GM19395 (cell line): Measurements from ENCODE around the gene NRDE2.

ENCODE experiments used
- ATAC-seq: cut with Tn5 transposase; IDR thresholded peaks from one replicate; pipeline ENCODE4 v1.9.1; 2021; ENCODE audit warnings: mild to moderate bottlenecking, moderate library complexity; ENCODE audit not compliant: unreplicated experiment

Gene NRDE2

DNA sequence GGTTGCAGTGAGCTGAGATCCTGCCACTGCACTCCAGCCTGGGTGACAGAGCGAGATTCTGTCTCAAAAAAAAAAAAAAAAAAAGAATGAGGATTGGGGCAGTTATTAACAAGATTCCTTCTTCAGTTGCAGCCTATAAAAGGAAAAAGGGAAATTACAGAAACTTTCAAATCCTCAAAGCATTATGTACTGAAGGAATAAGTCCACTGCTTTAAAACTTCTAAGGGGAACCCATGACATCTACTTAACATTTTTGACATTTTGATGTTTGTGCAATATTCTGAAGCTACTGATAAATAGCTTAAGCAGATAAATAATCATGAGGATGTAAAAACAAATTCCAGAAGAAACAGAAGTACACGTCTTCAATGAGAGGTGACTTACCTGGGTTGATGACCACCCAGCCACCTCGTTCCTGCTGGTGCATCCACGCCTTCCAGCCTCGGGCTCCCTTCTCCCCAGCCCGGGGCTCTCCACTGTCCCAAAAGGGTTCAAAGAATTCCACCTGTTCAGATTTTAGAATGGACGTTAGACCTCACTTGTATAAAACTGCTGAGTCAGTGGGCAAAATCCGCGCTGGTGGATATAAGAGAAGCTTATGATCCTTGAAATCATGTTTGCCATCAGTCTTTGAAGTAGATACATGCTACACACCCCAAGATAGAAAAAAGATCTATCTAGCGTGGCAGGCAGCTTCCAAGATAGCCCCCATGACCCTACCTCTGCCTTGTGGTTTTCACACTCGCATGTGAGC is 33.7 kb downstream of the NRDE2 start:
- no peak for ATAC-seq

DNA sequence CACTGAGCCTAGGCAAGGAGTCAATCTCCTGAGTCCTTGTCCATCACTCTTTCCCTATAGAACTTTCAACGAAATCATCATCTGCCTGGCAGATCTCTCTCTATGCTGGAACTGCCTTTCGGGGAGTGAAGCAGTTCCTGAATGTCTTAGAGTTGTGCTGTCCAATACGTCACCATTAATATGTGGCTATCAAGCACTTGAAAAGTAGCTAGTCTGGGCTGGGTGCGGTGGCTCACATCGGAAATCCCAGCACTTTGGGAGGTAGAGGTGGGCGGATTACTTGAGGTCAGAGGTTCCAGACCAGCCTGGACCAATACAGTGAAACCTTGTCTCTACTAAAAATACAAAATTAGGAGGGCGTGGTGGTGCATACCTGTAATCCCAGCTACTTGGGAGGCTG is 35.1 kb downstream of the NRDE2 start:
- ATAC-seq = no peak

DNA sequence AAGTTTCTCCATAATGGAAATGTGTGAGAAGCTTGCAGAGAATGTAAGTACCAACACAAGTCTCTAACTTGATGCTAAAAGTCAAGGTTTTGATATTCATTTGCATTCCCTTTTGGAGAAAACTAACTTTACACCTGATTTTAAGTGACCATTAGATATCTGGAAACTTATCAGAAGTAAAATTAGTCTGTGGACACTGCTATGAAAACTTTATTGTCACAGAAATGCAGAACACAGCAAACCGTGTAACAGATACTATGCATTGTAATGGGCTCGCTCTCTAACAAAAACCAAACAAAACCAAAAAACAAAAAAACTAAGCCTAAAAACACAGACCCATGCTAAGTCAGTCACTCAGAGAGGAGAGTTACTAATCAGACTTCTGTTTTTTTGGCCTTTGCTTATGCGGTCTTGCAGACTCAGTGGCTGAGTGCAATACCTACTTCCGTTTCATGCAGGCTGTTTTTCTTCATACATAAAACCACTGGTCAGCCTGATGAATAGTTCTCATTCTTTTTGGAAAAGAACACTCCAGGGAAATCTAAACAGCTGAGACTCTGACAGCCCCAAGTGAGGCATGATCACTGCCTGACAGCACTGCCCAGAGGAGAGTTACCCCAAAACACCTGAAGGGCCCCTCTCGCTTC is 35.7 kb downstream of the NRDE2 start:
- ATAC-seq = no peak

DNA sequence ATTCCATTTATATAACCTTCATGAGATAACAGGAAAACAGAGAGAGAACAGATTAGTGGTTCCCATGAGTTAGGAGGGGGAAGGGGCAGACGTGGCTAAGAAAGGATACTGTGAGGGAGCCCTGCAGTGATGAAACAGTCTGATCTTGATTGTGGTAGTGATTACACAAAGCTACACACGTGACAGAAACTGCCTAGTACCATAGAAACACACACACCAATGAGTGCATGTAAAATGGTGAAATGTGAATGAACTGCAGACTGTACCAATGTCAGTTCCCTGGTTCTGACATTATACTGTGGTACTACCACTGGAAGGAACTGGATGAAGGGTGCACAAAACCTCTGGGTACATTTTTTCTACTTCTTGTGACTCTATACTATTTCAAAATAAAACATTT is 36.9 kb downstream of the NRDE2 start:
- no peak for ATAC-seq

DNA sequence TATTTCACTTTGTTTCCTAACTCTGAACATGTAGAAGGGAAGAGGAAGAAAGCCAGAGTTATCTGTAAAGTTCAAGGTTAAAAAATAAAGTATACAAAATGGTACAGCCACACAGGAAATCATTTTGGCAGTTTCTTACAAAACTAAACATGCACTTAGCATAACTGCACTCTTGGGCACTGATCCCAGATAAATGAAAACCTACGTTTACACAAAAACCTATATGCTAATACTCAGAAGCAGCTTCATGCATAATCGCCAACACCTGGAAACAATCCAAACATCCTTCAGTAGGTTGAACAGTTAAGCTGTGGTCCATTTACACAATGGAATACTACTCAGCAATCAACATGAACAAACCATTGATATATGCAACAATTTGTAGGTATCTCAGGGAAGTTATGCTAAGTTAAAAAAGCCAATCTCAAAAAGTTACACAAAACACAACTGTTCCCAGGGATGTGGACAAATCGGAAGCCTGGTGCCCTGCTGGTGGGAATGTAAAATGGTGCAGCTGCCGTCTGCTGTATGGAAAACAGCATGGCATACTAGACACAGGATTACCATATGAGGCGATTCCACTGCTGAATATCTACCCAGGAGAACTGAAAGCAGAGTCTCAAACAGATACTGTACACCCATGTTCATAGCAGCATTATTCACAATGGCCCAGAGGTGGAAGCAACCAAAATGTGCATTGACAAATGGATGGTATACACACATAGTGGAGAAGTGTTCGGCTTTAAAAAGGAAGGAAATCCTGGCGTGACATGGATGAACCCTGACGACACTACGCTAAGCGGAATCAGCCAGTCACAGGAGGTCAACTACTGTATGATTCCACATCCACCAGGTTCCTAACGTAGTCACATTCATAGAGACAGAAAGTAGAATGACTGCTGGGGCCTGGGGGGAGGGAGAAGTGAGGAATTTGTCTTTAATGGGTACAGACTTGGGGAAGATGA is 37.7 kb downstream of the NRDE2 start:
- no peak for ATAC-seq

DNA sequence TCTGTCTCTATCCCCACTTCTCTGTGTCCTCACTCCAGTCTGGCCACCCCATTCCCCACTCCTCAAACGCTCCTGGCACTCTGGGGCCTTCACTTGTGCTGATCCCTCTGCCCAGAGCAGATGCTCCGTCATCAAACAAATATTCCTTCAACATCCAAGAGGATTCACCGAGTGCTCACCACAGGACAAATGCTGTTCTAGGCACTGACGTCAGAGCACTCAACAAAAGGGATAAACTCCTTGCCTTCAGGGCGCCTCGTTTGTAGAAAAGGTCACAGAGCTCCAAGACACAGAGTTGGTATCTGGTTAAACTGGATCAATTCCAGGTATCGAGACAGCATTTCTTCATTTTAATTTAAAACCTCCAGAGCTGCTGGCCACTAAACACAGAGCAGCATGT is 40.0 kb downstream of the NRDE2 start:
- ATAC-seq = no peak

DNA sequence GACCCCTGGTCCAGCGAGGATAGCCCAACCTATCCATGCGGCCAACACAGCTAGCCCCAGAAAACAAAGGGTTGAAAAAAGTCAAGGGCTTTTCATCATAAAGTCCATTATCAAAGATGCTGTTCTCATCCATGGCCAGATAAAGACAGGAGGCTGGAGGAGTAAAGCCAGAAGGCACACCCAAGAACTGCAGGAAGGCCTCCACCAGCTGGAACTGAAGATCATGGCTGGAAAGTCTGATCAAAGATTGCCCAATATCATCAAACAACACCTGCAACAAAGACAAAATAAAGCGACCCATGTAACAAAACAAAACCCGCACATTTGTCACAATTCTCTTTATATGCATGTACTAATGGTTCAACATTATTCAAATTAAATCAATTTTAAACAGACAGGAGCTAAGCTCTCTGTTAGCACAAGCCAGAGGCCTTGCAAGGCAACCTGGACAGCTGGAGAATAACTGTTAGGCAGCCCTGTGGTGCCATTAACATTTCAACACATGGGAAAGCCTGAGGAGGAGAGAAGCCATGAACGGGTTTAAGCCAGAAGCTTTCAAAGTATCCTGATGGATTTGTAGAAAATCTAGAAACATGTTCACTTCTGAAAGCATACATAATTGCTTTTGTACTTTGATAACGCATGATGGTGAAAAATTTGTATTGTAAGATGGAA is 41.3 kb downstream of the NRDE2 start:
- no peak for ATAC-seq

DNA sequence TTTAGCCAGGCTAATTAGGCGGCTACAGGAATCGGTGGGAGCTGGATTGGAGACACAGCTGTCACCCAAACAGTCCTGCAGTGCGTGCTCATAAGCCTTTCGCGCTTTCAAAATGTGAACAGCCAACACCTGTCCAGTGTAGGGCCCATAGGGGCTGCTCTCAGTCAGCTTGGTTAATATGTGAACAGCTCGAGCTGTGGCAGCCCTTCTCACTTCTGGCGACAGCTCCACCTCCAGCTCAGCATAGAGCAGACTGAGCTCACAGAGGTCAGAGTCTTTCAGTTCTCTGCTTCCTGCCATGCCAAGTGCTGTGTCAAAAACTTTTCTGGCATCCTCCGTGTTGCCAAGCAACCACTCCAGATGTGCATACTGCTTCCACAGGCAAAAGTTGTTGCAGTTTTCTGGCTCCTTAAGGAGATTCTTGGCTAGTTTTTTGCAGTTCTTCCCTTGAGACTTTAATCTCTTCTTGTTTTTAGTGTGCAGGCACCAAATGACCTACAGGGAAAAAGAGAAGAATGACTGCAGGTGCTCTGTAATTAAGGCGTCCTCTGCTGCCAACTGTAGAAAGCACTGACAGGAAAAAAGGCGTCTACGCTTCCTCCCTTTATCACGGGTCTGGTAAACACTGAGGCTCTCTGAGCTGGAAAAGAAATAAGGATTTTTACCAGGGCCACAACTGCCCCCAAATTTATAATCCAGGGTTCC is 42.9 kb downstream of the NRDE2 start:
- peak; percentile 99 for ATAC-seq

DNA sequence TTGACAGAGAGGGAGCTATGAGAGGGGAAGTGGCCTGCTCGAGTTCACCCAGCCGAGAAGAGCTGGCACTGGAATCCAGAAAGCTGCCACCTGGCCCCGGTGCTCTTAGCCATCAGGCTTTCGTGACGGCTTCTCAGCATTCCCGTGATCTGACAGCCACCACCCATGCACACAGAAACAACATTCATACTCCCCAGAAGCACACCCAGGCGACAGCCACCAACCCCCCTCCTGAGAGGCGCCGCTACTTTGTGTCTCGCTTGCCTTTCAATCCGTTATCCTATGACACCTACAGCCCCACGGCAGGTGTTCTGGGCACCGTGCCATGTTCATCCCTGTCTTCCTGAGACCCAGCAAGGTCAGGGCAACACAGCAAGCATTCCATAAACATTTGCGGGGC is 44.0 kb downstream of the NRDE2 start:
- no peak for ATAC-seq

DNA sequence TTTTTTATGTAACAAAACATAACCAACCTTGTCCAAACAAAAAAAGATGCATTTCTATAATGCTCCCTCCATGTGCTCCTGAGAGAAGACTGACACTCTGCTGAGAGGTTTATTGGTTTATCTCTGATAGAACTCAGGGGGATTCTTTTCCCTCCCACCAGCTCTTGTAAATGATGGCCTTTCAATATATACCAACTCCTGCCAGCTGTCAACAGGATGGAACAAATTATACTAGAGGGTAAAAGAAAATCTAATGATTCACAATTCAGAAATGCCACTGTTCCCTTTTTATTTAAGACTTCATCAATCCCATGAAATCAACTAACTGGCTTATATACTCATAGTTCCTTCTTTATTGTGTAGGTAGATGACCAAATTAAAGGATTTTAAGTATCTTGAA is 50.0 kb downstream of the NRDE2 start:
- no peak for ATAC-seq

DNA sequence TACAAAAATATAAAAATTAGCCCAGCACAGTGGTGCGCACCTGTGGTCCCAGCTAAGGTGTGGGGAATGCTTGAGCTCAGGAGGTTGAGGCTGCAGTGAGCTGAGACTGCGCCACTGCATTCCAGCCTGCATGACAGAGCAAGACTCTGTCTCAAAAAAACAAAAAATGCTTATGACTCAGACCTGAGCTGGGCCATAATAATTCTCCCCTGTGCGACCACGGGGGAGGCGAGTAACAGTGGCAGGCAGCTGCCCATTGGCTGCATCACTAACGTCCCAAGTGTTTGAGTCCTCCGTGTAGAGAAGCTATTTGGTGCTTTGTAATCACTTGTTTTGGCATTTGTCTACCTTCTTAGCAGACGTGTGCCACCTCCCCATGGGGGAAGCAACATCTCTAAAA is 50.5 kb downstream of the NRDE2 start:
- no peak for ATAC-seq

DNA sequence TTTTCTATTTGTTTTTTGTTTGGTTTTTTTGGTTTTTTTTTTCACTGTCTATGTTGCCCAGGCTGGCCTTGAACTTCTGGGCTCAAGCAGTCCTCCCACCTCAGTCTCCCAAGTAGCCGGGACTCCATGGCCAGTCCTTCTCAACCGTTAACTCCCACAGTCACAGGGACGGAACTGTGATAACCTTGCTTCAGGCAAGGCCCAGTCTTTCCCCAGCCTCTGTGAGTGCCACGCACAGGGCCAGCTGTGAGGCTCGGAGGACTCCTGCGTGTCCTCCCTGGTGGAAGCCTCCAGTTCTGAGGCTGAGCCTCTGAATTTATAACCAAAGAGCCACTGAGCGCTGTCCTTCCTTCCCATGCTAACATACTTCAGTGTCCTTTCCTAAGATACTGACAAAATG is 51.6 kb downstream of the NRDE2 start:
- no peak for ATAC-seq

DNA sequence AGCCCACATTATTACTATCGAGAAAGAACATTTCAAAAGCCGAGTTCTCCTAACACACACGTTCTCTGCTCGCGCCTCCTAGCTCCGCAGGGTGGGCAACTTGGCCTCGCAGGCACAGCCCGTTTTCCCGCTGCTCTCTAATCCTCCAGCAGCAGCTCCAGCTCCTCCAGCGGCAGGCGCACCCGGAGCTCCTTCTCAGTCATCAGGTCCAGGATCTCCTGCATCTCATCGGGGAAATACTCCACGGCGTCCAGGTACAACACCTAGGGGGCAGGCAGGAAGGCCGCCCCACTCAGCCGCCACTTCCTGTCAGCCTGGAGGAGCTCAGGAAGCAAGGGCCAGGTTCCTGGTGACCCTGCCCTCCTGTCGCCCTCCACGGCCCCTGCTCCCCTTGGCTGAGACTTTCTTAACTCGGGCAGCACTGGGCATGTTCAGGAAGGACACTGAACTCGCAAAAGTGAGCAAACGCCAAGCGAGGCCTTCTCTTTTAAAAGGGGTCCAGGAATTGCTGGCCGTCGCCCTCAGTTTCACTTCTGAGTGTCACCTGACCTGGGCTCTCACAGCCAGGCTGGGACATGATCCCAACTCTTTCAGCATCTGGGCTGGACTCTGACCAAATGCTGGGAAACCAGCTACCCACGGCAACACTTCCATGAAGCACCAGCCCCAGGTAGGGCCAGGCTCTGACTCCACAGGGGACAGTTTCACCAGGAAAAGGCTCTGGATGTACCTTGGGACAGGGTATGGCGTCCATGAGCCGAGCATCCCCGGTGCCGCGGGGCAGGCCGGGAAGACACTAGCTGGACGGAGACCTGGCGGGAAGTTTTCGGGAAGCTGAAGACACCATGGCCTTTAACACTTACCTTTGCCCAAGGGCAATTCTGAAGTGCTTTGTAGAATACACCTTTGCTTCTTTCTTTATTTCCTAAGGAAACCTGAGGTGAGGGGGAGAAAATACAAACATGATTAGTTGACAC is 53.3 kb downstream of the NRDE2 start:
- ATAC-seq = no peak

DNA sequence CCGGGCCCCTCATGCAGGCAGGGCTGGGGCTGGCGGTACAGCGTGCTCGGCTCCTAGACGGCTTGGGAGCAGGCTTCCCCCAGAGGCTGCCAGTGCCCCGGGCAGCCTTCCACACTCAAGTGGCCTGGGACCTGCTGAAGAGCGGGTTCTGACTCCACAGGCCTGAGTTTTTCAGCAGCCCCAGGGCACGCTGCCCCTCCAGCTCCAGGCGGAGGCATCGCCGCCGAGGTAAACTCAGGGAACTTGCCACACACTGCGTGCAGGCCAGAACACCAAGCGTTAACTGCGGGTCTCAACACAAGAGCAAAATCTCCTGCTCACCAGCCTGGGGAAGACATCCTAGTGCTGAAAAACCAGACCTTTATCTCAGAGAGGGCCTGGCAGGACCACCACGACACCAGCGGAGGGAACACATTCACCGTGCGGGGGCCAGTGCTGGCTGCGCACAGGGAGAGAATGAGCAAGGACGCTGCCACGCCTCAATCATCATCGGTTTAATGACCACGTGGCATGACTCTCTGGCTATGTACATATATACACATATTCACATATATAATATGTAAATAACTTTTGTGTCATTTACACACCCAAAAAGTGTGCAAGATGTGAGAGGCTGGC is 54.1 kb downstream of the NRDE2 start:
- ATAC-seq = no peak

DNA sequence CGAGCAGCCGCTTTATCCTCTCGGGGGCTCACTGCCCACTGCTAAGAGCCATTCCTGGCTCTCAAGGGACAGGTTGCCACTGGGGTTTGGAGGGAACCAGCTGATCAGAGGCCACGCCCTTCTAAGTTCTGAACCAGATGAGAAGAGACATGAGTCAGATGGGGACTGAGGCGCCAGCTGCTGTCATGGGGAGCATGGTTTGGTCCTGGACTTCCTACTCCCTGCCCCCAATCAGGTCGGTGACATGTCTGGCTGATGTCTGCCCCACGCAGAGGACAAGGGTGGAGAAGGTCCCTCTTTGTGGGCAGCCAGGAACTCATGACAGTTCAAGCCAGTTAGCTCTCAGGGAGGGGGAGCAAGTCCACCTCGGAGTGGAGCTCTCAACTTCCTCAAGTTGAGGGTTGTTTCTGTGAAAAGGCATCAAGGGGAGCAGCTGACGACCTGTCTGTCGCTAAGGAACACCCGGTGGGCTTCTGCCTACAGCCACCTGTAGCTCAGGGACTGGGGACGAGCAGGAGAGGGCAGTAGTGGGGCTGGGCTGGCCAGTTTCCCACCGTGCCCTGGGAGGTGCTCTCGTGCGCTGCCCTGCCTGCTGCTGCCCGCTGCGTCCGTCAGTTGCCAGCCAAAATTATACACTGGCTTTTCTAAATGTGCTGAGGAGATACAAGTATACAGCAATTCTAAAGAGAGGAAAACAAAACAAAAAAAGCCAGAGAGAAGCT is 54.9 kb downstream of the NRDE2 start:
- ATAC-seq = no peak

DNA sequence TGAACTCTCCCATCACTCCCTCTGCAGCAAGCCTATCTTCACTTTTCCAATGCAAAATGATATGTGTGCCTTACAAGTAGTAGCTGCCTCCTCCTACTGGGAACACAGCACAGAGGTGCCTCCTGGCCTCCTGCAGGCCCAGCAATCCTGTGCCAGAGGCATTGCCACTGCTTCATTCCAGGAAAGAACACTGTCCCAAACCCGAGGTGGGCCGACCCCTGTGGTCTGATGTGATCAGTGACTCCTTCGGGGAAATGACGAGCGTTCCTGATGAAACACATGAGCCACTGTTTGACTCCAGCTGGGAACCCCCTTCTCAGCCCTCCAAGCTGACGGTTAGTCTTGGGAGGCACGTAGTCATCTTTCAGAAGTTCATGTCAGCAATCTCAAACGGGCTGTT is 55.9 kb downstream of the NRDE2 start:
- no peak for ATAC-seq

DNA sequence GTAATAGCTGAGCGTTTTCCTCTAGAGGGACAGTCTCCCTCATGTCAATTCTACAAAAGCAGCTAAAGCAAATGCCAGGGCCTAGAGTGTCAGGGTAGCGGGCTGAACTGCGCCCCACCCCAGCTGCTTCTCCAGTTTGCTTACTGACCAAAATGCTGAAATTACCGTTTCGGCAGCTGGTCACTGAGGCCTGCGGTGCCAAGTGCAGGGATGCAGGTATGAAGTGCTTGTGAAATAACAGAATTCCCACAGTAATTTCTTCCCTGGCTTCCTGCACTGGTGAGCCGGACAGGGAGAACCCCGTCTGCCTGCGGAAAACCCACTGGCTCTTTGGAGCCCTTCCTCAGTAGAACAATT is 56.3 kb downstream of the NRDE2 start:
- no peak for ATAC-seq

DNA sequence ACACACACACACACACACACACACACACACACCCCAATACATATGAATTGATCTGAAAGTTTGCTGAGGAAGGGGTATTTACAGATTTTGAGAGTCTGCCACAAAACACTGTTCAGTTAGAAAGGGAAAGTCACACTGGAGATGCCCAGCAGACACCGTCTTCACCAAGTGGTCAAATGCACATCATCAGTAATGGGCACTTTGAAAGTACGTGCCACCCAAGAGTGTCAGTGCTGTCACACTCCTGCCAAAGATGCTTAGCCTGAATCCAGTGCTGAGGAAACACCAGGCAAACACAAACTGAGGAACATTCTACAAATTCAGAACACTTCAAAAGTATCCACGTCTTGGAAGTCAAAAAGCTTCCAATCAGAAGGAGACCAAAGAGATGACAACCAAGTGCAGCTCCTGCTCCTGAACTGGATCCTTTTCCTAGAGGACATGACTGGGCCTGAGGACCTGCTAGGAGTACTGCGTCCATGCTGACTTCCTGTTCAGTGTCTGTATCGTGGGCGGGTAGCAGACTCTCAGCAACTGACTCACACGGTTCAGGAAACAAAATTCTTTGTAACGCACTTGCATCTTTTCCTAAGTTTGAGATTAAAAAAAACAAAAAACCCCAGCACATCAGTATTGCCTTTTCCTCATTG is 56.8 kb downstream of the NRDE2 start:
- no peak for ATAC-seq
